ENCODE results near the gene ANAPC2. TPM values are rescaled to one million over a fixed set of nuclear protein-coding genes. Genes with fewer than 3 reads are reported as not detected.

ANAPC2 gene
- total RNA-seq, 2 experiments from 2014 or later = 34.8 to 90.4 TPM

- DNase-seq (ENCODE audit: low spot score) = peak; percentile 94
- H3K4me3 ChIP-seq (ENCODE audit: low read depth, low read length, poor library complexity, severe bottlenecking) = peak overlapping the region; percentile 94
- CTCF ChIA-PET (ENCODE audit: unreplicated experiment) = interaction anchor here (0.5 to 1.4 kb wide), 8 partner anchors 18 to 109 kb away, joined by 3 to 9 read pairs (median 5); partner anchors contain the start of gene SAPCD2
- H4K20me1 ChIP-seq (ENCODE audit: insufficient read depth, low read length) = no peaks in the 10 kb centered on the region
- POLR2A ChIA-PET = interaction anchor here (0.7 to 3.4 kb wide), 16 partner anchors 8 to 135 kb away, joined by 3 to 52 read pairs (median 4); partner anchors contain the start of genes NELFB, RNF208, SAPCD2 and TPRN
- peaks cover 35% of the 10 kb centered on the region for H3K4me1 ChIP-seq (ENCODE audit: insufficient read depth, low read length, poor library complexity, severe bottlenecking)
- TF ChIP-seq EZH2phosphoT487 (IDR thresholded peaks at IDR 0.05; ENCODE audit: borderline replicate concordance, low read depth, low read length) = no peak
- TF ChIP-seq, protein P1, sequence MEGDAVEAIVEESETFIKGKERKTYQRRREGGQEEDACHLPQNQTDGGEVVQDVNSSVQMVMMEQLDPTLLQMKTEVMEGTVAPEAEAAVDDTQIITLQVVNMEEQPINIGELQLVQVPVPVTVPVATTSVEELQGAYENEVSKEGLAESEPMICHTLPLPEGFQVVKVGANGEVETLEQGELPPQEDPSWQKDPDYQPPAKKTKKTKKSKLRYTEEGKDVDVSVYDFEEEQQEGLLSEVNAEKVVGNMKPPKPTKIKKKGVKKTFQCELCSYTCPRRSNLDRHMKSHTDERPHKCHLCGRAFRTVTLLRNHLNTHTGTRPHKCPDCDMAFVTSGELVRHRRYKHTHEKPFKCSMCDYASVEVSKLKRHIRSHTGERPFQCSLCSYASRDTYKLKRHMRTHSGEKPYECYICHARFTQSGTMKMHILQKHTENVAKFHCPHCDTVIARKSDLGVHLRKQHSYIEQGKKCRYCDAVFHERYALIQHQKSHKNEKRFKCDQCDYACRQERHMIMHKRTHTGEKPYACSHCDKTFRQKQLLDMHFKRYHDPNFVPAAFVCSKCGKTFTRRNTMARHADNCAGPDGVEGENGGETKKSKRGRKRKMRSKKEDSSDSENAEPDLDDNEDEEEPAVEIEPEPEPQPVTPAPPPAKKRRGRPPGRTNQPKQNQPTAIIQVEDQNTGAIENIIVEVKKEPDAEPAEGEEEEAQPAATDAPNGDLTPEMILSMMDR (conservative IDR thresholded peaks at IDR 0.05; ENCODE audit: low read length) = no peak
- no peaks in the 10 kb centered on the region for H3K36me3 ChIP-seq (ENCODE audit: insufficient read depth, low read length)
- peak overlapping the region; percentile 92 for H3K27ac ChIP-seq (ENCODE audit: low read depth, low read length, poor library complexity, severe bottlenecking)
- no peaks in the 10 kb centered on the region for H3K9me2 ChIP-seq (ENCODE audit: insufficient read depth, low read length)
- peaks cover 54% of the 10 kb centered on the region; the same call in 1 of the 2 replicates for H3K79me2 ChIP-seq (ENCODE audit: insufficient read depth, low read depth, low read length)
- H3K4me2 ChIP-seq (ENCODE audit: low read length) = peak overlapping the region; percentile 96
- peak overlapping the region; percentile 31; the same call in 1 of the 2 replicates for H2AFZ ChIP-seq (ENCODE audit: low read length)
- no TSS peak for BruUV-seq (replicated peaks)
- intact Hi-C loops (cut with micrococcal nuclease; ENCODE audit: unreplicated experiment) = loop anchor here (1.0 kb wide), 1 partner anchor 22 kb away; no protein-coding TSS in a partner anchor
- no peaks in the 10 kb centered on the region for H3K9me3 ChIP-seq (ENCODE audit: low read length)
Observed at GRCh38 chr9:137129456-137130175, 58.7 kb downstream of the ANAPC2 start.

GRCh38 chr9:137128862-137129455, 59.4 kb downstream of the ANAPC2 start:
- intact Hi-C loops (cut with micrococcal nuclease; ENCODE audit: unreplicated experiment) = loop anchor here (1.0 kb wide), 1 partner anchor 22 kb away; no protein-coding TSS in a partner anchor
- no TSS peak for BruUV-seq (replicated peaks)
- peaks cover 6% of the 10 kb centered on the region for H3K36me3 ChIP-seq (ENCODE audit: insufficient read depth, low read length)
- CTCF ChIA-PET (ENCODE audit: unreplicated experiment) = interaction anchor here (0.6 to 1.4 kb wide), 3 partner anchors 19 to 61 kb away, joined by 5 read pairs; no protein-coding TSS in a partner anchor
- TF ChIP-seq EZH2phosphoT487 (IDR thresholded peaks at IDR 0.05; ENCODE audit: borderline replicate concordance, low read depth, low read length) = no peak
- TF ChIP-seq, protein P1 (conservative IDR thresholded peaks at IDR 0.05; ENCODE audit: low read length) = no peak
- H2AFZ ChIP-seq (ENCODE audit: low read length) = peak overlapping the region; percentile 31; the same call in 1 of the 2 replicates
- peak overlapping the region; percentile 92 for H3K27ac ChIP-seq (ENCODE audit: low read depth, low read length, poor library complexity, severe bottlenecking)
- DNase-seq (ENCODE audit: low spot score) = peak; percentile 57
- peaks cover 40% of the 10 kb centered on the region for H3K4me1 ChIP-seq (ENCODE audit: insufficient read depth, low read length, poor library complexity, severe bottlenecking)
- H3K4me2 ChIP-seq (ENCODE audit: low read length) = peak overlapping the region; percentile 96
- H3K9me3 ChIP-seq (ENCODE audit: low read length) = no peaks in the 10 kb centered on the region
- no peaks in the 10 kb centered on the region for H4K20me1 ChIP-seq (ENCODE audit: insufficient read depth, low read length)
- POLR2A ChIA-PET = interaction anchor here (0.7 to 3.4 kb wide), 14 partner anchors 9 to 136 kb away, joined by 3 to 52 read pairs (median 4); partner anchors contain the start of genes NELFB, RNF208, SAPCD2 and TPRN
- no peaks in the 10 kb centered on the region for H3K9me2 ChIP-seq (ENCODE audit: insufficient read depth, low read length)
- H3K79me2 ChIP-seq (ENCODE audit: insufficient read depth, low read depth, low read length) = peaks cover 60% of the 10 kb centered on the region; the same call in 1 of the 2 replicates
- H3K4me3 ChIP-seq (ENCODE audit: low read depth, low read length, poor library complexity, severe bottlenecking) = peak overlapping the region; percentile 94
